Adipocyte (in vitro differentiated cells): ENCODE data around the gene CDH23.

Experiments used
- DNase-seq: peaks from one replicate; pipeline ENCODE4 v3.0.0-alpha.2; 2015; ENCODE audit warnings: low read depth
- H3K27me3 ChIP-seq: replicated peaks from 2 replicates; pipeline ENCODE4 v1.7.0; 2013; ENCODE audit warnings: mild to moderate bottlenecking, low read length, moderate library complexity; ENCODE audit not compliant: control insufficient read depth, insufficient read depth
- H3K36me3 ChIP-seq: 2 replicates; pipeline ENCODE4 v1.7.0; 2013; ENCODE audit warnings: low read length, mild to moderate bottlenecking, moderate library complexity; ENCODE audit not compliant: control insufficient read depth, insufficient read depth, severe bottlenecking
- H3K4me1 ChIP-seq: 2 replicates; pipeline ENCODE4 v1.7.0; 2013; ENCODE audit warnings: mild to moderate bottlenecking, low read length, moderate library complexity; ENCODE audit not compliant: control insufficient read depth, insufficient read depth
- H3K4me3 ChIP-seq: 2 replicates; pipeline ENCODE4 v1.7.0; 2013; ENCODE audit warnings: mild to moderate bottlenecking, low read length, moderate library complexity
- H3K9ac ChIP-seq: 2 replicates; pipeline ENCODE4 v1.7.0; 2013; ENCODE audit warnings: mild to moderate bottlenecking, low read length, moderate library complexity
- H3K9me3 ChIP-seq: 2 replicates; pipeline ENCODE4 v1.7.0; 2013; ENCODE audit warnings: mild to moderate bottlenecking, low read length, moderate library complexity; ENCODE audit not compliant: control insufficient read depth

Gene CDH23

GRCh38 chr10:71799608-71800453 lies 403.1 kb downstream of the CDH23 start:
- no peak for DNase-seq
- H3K9ac ChIP-seq: no peak overlapping the region
- H3K9me3 ChIP-seq: no peaks in the 10 kb centered on the region
- no peak overlapping the region for H3K4me3 ChIP-seq
- peaks cover 4% of the 10 kb centered on the region for H3K27me3 ChIP-seq
- no peaks in the 10 kb centered on the region for H3K36me3 ChIP-seq
- H3K4me1 ChIP-seq: no peaks in the 10 kb centered on the region

GRCh38 chr10:71801361-71801760 lies 404.6 kb downstream of the CDH23 start:
- no peak overlapping the region for H3K9ac ChIP-seq
- H3K9me3 ChIP-seq: no peaks in the 10 kb centered on the region
- no peak overlapping the region for H3K4me3 ChIP-seq
- H3K36me3 ChIP-seq: no peaks in the 10 kb centered on the region
- DNase-seq: no peak
- peaks cover 11% of the 10 kb centered on the region for H3K27me3 ChIP-seq
- no peaks in the 10 kb centered on the region for H3K4me1 ChIP-seq

- Histone ChIP-seq H3K4me1 (no peaks in the 10 kb centered on the region), H3K36me3 (no peaks in the 10 kb centered on the region), H3K9me3 (no peaks in the 10 kb centered on the region), H3K9ac (no peak overlapping the region), H3K4me3 (no peak overlapping the region), H3K27me3 (peaks cover 11% of the 10 kb centered on the region)
- DNase-seq: no peak
These were observed 405.5 kb downstream of the CDH23 start for GRCh38 chr10:71802235-71802634.

- Histone ChIP-seq H3K9me3 (no peaks in the 10 kb centered on the region), H3K27me3 (peaks cover 17% of the 10 kb centered on the region), H3K4me1 (no peaks in the 10 kb centered on the region), H3K9ac (no peak overlapping the region), H3K4me3 (no peak overlapping the region), H3K36me3 (no peaks in the 10 kb centered on the region)
- DNase-seq: no peak
These were observed 406.2 kb downstream of the CDH23 start for GRCh38 chr10:71802715-71803488.

GRCh38 chr10:71804077-71804476 lies 407.4 kb downstream of the CDH23 start:
- Histone ChIP-seq H3K36me3 (no peaks in the 10 kb centered on the region), H3K4me3 (no peak overlapping the region)
- no peak for DNase-seq

GRCh38 chr10:71805776-71806703 lies 409.3 kb downstream of the CDH23 start:
- Histone ChIP-seq H3K4me1 (no peaks in the 10 kb centered on the region), H3K36me3 (no peaks in the 10 kb centered on the region), H3K9me3 (no peaks in the 10 kb centered on the region), H3K9ac (no peak overlapping the region), H3K4me3 (no peak overlapping the region), H3K27me3 (peaks cover 17% of the 10 kb centered on the region)
- no peak for DNase-seq

More at GRCh38 chr10:71804077-71804476, 407.4 kb downstream of the CDH23 start:
- Histone ChIP-seq H3K4me1 (no peaks in the 10 kb centered on the region), H3K27me3 (peaks cover 17% of the 10 kb centered on the region), H3K9me3 (no peaks in the 10 kb centered on the region), H3K9ac (no peak overlapping the region)

GRCh38 chr10:71806704-71807556 lies 410.2 kb downstream of the CDH23 start:
- no peak overlapping the region for H3K4me3 ChIP-seq
- H3K9ac ChIP-seq: no peak overlapping the region
- DNase-seq: no peak
- H3K4me1 ChIP-seq: no peaks in the 10 kb centered on the region
- H3K27me3 ChIP-seq: peaks cover 13% of the 10 kb centered on the region
- no peaks in the 10 kb centered on the region for H3K36me3 ChIP-seq
- H3K9me3 ChIP-seq: no peaks in the 10 kb centered on the region

GRCh38 chr10:71807557-71808510 lies 411.1 kb downstream of the CDH23 start:
- H3K27me3 ChIP-seq: peaks cover 13% of the 10 kb centered on the region
- no peaks in the 10 kb centered on the region for H3K9me3 ChIP-seq
- no peak overlapping the region for H3K9ac ChIP-seq
- no peaks in the 10 kb centered on the region for H3K36me3 ChIP-seq
- no peak for DNase-seq
- H3K4me1 ChIP-seq: peaks cover 4% of the 10 kb centered on the region
- no peak overlapping the region for H3K4me3 ChIP-seq

GRCh38 chr10:71809628-71810027 lies 412.9 kb downstream of the CDH23 start:
- no peak overlapping the region for H3K4me3 ChIP-seq

More at GRCh38 chr10:71809628-71810027, 412.9 kb downstream of the CDH23 start:
- DNase-seq: no peak
- Histone ChIP-seq H3K9ac (no peak overlapping the region), H3K27me3 (peaks cover 13% of the 10 kb centered on the region), H3K4me1 (peaks cover 4% of the 10 kb centered on the region), H3K36me3 (peaks cover 9% of the 10 kb centered on the region), H3K9me3 (no peaks in the 10 kb centered on the region)
